8988T (cell line): ENCODE data around the gene SYT1.

ENCODE experiments used
- DNase-seq: peaks from one replicate; pipeline ENCODE4 v3.0.0; 2011

The SYT1 gene

GRCh38 chr12:79454338-79454843 lies 589.8 kb downstream of the SYT1 start:
- DNase-seq, result no peak

DNA sequence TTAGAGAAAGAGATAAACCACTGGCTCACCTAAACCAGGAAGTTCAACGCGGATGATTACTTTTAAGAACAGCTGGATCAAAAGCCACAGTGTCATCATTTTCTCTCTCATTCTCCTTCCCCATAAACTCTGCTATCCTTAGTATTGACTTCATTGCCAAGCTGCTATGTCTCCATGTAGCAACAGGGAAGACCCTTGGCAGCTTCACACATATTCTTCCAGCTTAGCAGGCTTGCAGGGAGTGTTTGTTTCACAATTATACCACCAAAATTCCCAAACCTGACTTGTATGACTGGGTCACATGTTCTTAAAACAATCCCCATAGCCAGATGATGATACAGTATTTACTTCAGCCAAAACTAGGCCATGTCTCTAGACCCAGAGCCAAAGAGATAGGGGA lies 590.7 kb downstream of the SYT1 start:
- DNase-seq, result no peak

- no peak for DNase-seq
These were observed 617.7 kb downstream of the SYT1 start for GRCh38 chr12:79482323-79482722.

DNA sequence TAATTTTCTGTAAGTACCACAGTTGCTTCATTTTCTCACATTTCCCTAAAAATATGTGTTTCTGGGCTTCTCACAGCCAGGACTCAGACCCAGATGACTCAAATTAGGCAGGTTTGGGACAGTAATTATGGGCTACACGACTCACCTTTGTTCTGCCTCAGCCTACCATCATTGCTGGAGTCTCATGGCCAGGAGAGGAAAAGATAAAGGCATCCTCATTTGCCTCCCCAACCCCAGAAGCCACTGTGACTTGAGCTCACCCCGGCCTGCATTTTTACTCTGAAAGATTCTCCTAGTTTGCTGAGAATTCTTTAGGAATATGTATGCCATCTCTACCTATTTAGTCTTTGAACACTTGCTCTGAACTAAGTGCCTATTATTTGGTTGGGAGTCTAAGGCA lies 618.3 kb downstream of the SYT1 start:
- DNase-seq, result no peak

DNA sequence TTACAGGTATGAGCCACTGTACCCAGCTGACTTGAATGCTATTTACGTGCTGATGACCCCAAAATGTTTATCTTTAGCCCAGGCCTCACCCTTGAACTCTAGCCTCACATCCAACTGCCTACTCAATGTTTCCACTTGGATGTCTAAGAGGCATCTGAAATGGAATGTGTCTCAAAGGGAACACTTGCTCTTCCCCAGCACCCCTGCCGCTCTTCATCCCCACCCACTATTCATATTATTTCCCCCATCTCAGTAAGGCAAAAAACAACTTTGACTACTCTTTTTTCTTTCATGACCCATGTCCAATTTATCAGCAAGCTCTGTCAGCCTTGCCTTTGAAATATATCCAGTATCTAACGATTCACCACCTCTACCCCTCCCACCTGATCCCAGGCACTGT lies 621.6 kb downstream of the SYT1 start:
- DNase-seq, result no peak

DNA sequence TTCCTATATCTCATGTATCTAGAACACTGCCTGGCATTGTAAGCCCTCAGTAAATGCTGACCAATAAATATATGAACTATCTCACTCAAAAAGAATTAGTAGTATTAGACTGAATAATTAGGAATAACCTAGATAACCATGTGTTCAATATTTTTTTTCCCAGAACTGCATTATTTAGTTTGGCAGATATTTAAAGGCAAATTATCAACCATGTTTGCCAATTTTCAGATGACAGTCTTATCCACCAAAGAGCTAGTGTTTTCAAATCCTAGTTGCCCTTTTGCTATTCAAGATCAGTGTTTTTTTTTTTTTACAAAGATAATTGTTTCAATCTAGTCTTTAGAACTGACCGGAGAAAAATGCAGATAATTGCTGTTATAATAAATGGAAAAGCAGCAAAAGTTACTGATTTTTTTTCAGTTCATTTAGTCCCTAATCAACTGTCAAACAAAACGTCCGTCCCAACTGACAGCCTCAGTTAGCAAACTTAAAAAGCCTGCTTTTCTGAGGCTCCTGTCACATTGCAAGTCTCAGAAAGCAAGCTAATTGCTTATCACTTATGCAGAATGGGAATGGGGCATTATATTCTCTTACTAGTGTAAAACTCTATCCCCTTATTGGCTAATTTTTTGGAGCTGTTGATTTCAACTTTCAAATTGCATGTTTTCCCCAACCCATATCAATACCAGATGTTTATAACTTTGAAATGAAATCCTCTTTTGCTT lies 623.0 kb downstream of the SYT1 start:
- no peak for DNase-seq
